IMR-90 (cell line): ENCODE results near the gene SAMD4B. TPM values are rescaled to one million over a fixed set of nuclear protein-coding genes. Genes with fewer than 3 reads are reported as not detected.

Source experiments
- ATAC-seq: fragments of 200-7000 bp; cut with Tn5 transposase; 2 replicates; pipeline ENCODE4 v1.9.1; 2020; ENCODE audit warnings: low read depth, mild to moderate bottlenecking, moderate library complexity
- BruUV-seq: library from RNA; stranded (reverse); fragments of 400-500 nt; replicated peaks from 2 replicates; lab custom pipeline; 2021; lab: Mats Ljungman, UMichigan
- CTCF ChIA-PET: fragments of 300-600 bp; formaldehyde crosslinking; extraction: SDS; loops from one replicate; lab custom pipeline; 2021; ENCODE audit warnings: antibody characterized with exemption; lab: Yijun Ruan, JAX
- POLR2A ChIA-PET: fragments of 300-600 bp; sonication (Branson Sonifier 250); formaldehyde crosslinking; loops from one replicate; lab custom pipeline; 2022; ENCODE audit warnings: antibody characterized with exemption; ENCODE audit not compliant: unreplicated experiment; lab: Charles Lee
- DNase-seq: peaks from one replicate; pipeline ENCODE4 v3.0.0; 2013
- H2AFZ ChIP-seq: replicated peaks from 2 replicates; pipeline ENCODE3; 2013; ENCODE audit warnings: low read length, mild to moderate bottlenecking; ENCODE audit not compliant: poor library complexity
- H2AK5ac ChIP-seq: 2 replicates; pipeline ENCODE4 v1.6.1; 2013; ENCODE audit warnings: low read depth, low read length, inconsistent platforms
- H2AK9ac ChIP-seq: replicated peaks from 2 replicates; pipeline ENCODE3; 2013; ENCODE audit warnings: mild to moderate bottlenecking, low read depth, low read length, moderate library complexity; ENCODE audit not compliant: poor library complexity
- H2BK120ac ChIP-seq: 2 replicates; pipeline ENCODE4 v1.6.1; 2013; ENCODE audit warnings: low read depth, low read length, inconsistent platforms
- H2BK15ac ChIP-seq: 3 replicates; pipeline ENCODE4 v1.6.1; 2013; ENCODE audit warnings: low read depth, low read length, inconsistent platforms
- H2BK20ac ChIP-seq: 2 replicates; pipeline ENCODE4 v1.6.1; 2013; ENCODE audit warnings: low read depth, mild to moderate bottlenecking, inconsistent platforms, low read length, moderate library complexity
- H2BK5ac ChIP-seq: 2 replicates; pipeline ENCODE4 v1.6.1; 2013; ENCODE audit warnings: mild to moderate bottlenecking, low read depth, low read length, inconsistent platforms; ENCODE audit not compliant: poor library complexity, severe bottlenecking
- H3K14ac ChIP-seq: replicated peaks from 2 replicates; pipeline ENCODE4 v1.6.1; 2013; ENCODE audit warnings: low read depth, low read length, inconsistent platforms
- H3K18ac ChIP-seq: 2 replicates; pipeline ENCODE4 v1.6.1; 2013; ENCODE audit warnings: low read depth, low read length, control low read depth
- H3K23ac ChIP-seq: 2 replicates; pipeline ENCODE4 v1.6.1; 2013; ENCODE audit warnings: low read depth, low read length, inconsistent platforms
- H3K27ac ChIP-seq: 2 replicates; pipeline ENCODE4 v1.5.1; 2013; ENCODE audit warnings: mild to moderate bottlenecking, control low read depth, low read length; ENCODE audit not compliant: insufficient read depth
- H3K27me3 ChIP-seq: 2 replicates; pipeline ENCODE4 v1.6.1; 2013; ENCODE audit warnings: low read length; ENCODE audit not compliant: control insufficient read depth, insufficient read depth
- H3K36me3 ChIP-seq: 2 replicates; pipeline ENCODE4 v1.6.1; 2013; ENCODE audit warnings: low read length, mixed read lengths; ENCODE audit not compliant: control insufficient read depth, insufficient read depth
- H3K4ac ChIP-seq: 2 replicates; pipeline ENCODE4 v1.6.1; 2013; ENCODE audit warnings: low read depth, low read length, inconsistent platforms
- H3K4me1 ChIP-seq: 2 replicates; pipeline ENCODE4 v1.6.1; 2013; ENCODE audit warnings: low read length, mixed read lengths; ENCODE audit not compliant: control insufficient read depth, insufficient read depth
- H3K4me2 ChIP-seq: 2 replicates; pipeline ENCODE4 v1.6.1; 2013; ENCODE audit warnings: low read depth, mild to moderate bottlenecking, control low read depth, low read length, moderate library complexity
- H3K4me3 ChIP-seq: 2 replicates; pipeline ENCODE4 v1.5.1; 2013; ENCODE audit warnings: low read depth, mild to moderate bottlenecking, control low read depth, low read length, moderate library complexity; ENCODE audit not compliant: insufficient read depth
- H3K56ac ChIP-seq: 2 replicates; pipeline ENCODE4 v1.6.1; 2013; ENCODE audit warnings: low read length, inconsistent platforms; ENCODE audit not compliant: insufficient read depth; ENCODE audit errors: extremely low read depth
- H3K79me1 ChIP-seq, 2 experiments: 2 replicates each; pipeline ENCODE4 v1.6.1; 2013; ENCODE audit warnings: low read length in 2 of 2, inconsistent platforms in 1 of 2, low read depth in 1 of 2
- H3K9ac ChIP-seq: 2 replicates; pipeline ENCODE4 v1.6.1; 2013; ENCODE audit warnings: low read depth, low read length, control low read depth
- H3K9me1 ChIP-seq: 2 replicates; pipeline ENCODE4 v1.6.1; 2013; ENCODE audit warnings: low read length, inconsistent platforms; ENCODE audit not compliant: insufficient read depth
- H3K9me3 ChIP-seq: 2 replicates; pipeline ENCODE4 v1.6.1; 2013; ENCODE audit warnings: low read length; ENCODE audit not compliant: control insufficient read depth, insufficient read depth
- H4K20me1 ChIP-seq: 2 replicates; pipeline ENCODE4 v1.6.1; 2013; ENCODE audit warnings: low read length, inconsistent platforms; ENCODE audit not compliant: insufficient read depth
- H4K5ac ChIP-seq: 2 replicates; pipeline ENCODE4 v1.6.1; 2013; ENCODE audit warnings: mild to moderate bottlenecking, low read depth, low read length, control low read depth
- H4K8ac ChIP-seq, 2 experiments: 2 replicates each; pipeline ENCODE4 v1.6.1; 2013; ENCODE audit warnings: low read depth in 2 of 2, low read length in 2 of 2, control low read depth in 1 of 2, inconsistent platforms in 1 of 2
- H4K91ac ChIP-seq: 2 replicates; pipeline ENCODE4 v1.6.1; 2013; ENCODE audit warnings: low read depth, low read length, inconsistent platforms; ENCODE audit not compliant: insufficient read depth
- BHLHE40 ChIP-seq: fragments of 150-350 bp; IDR thresholded peaks from 2 replicates; pipeline ENCODE4 v1.6.1; 2016; ENCODE audit warnings: mild to moderate bottlenecking, low read depth, low read length
- WGBS, 2 experiments: methylation state at CpG; one replicate each; pipeline versions ENCODE4 v1.1.5 to v1.1.7; 2013; ENCODE audit warnings: missing lambda C conversion rate in 2 of 2; ENCODE audit not compliant: insufficient read length in 1 of 2; ENCODE audit errors: extremely low coverage in 2 of 2; 5-methylcytosine and 5-hydroxymethylcytosine counted together
- dilution Hi-C: fragments of 300-500 bp; cut with HindIII; formaldehyde crosslinking; loops from one replicate; pipeline ENCODE4 v1.14.3; 2018; ENCODE audit warnings: low sequenced_read_pairs; ENCODE audit not compliant: unreplicated experiment
- in situ Hi-C: fragments of 300-500 bp; cut with MboI; formaldehyde crosslinking; loops from 3 replicates; pipeline ENCODE4 v1.14.3; 2019; ENCODE audit warnings: low sequenced_read_pairs, inconsistent platforms, mixed read lengths
- intact Hi-C: fragments of 100-400 bp; cut with micrococcal nuclease; formaldehyde crosslinking; loops from 2 replicates; pipeline ENCODE4 v1.10.0; 2022
- polyA plus RNA-seq, 3 experiments: library from polyadenylated mRNA; depleted of rRNA; stranded (reverse); fragments of >200 nt; gene quantifications; 2 replicates each; pipeline ENCODE4 v1.2.3, GENCODE V29; 2012; ENCODE audit warnings: low replicate concordance in 1 of 3
- total RNA-seq: library from RNA; depleted of rRNA; stranded (reverse); fragments of >200 nt; gene quantifications from 2 replicates; pipeline ENCODE4 v1.2.3, GENCODE V29; 2012
- TF ChIP-seq, protein P1 (sequence below): fragments of 150-350 bp; IDR thresholded peaks from 2 replicates; pipeline ENCODE4 v1.6.1; 2016; ENCODE audit warnings: low read depth, mild to moderate bottlenecking, low read length, moderate library complexity, borderline replicate concordance

The SAMD4B gene
- total and polyA plus RNA-seq, 2 of the 4 experiments (the other 2 are of a cell fraction) = 18.3 to 97.2 TPM

GRCh38 chr19:39352381-39353255 is 10.4 kb downstream of the SAMD4B start:
- Histone ChIP-seq H2AK9ac (no peak overlapping the region), H2BK15ac (no peak overlapping the region), H4K5ac (no peak overlapping the region), H4K91ac (no peak overlapping the region), H3K4me1 (peaks cover 4% of the 10 kb centered on the region; the same call in 1 of the 2 replicates), H3K27me3 (no peaks in the 10 kb centered on the region), H3K79me1 (peaks cover 56 to 80% of the 10 kb centered on the region in 2 experiments), H3K4me2 (no peak overlapping the region), H2BK5ac (no peak overlapping the region), H4K8ac (no peak overlapping the region), H3K4ac (no peak overlapping the region), H2AFZ (no peak overlapping the region), H3K27ac (no peak overlapping the region), H3K9me1 (peaks cover 7% of the 10 kb centered on the region), H3K14ac (no peak overlapping the region), H2AK5ac (no peak overlapping the region), H3K56ac (no peak overlapping the region), H3K4me3 (no peak overlapping the region), H3K9me3 (no peaks in the 10 kb centered on the region), H2BK120ac (no peak overlapping the region), H2BK20ac (no peak overlapping the region), H3K23ac (no peak overlapping the region), H4K20me1 (peaks cover 37% of the 10 kb centered on the region), H3K9ac (no peak overlapping the region), H3K36me3 (peaks cover 63% of the 10 kb centered on the region), H3K18ac (no peak overlapping the region)
- ChIA-PET CTCF (interaction anchor here (0.6 kb wide), 1 partner anchor 12 kb away, joined by 4 read pairs; no protein-coding TSS in a partner anchor), POLR2A (no interaction called here)
- in situ Hi-C loops (no loop called here), intact Hi-C loops (no loop called here), dilution Hi-C loops (no loop called here)
- no peak for ATAC-seq
- BruUV-seq = no TSS peak
- WGBS, 2 experiments = 100% methylated on average over 2 of the region's 12 CpGs; no CpG with 5 or more reads in 1 of the 2 experiments
- DNase-seq = no peak
- TF ChIP-seq, protein P1, sequence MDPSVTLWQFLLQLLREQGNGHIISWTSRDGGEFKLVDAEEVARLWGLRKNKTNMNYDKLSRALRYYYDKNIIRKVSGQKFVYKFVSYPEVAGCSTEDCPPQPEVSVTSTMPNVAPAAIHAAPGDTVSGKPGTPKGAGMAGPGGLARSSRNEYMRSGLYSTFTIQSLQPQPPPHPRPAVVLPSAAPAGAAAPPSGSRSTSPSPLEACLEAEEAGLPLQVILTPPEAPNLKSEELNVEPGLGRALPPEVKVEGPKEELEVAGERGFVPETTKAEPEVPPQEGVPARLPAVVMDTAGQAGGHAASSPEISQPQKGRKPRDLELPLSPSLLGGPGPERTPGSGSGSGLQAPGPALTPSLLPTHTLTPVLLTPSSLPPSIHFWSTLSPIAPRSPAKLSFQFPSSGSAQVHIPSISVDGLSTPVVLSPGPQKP = no peak
- no peak for TF ChIP-seq BHLHE40
